HEK293 (cell line): ENCODE results near the gene CHMP4B.

Experiments used
- ATF2 ChIP-seq: fragments of 450-650 bp; formaldehyde crosslinking; IDR thresholded peaks from 2 replicates; pipeline ENCODE4 v1.5.1; 2016; ENCODE audit warnings: missing biosample characterization, missing genetic modification characterization, low read depth
- BCL11A ChIP-seq: fragments of 450-650 bp; formaldehyde crosslinking; IDR thresholded peaks from 2 replicates; pipeline ENCODE4 v1.5.1; 2016; ENCODE audit warnings: low read depth, missing biosample characterization, missing genetic modification characterization
- CTCF ChIP-seq: fragments of 450-650 bp; formaldehyde crosslinking; IDR thresholded peaks from 2 replicates; pipeline ENCODE4 v1.5.1; 2016; ENCODE audit warnings: missing biosample characterization, missing genetic modification characterization
- ELK4 ChIP-seq: IDR thresholded peaks from 2 replicates; pipeline ENCODE4 v1.6.1; 2011; ENCODE audit warnings: mild to moderate bottlenecking, low read depth, low read length, borderline replicate concordance
- ZBTB8A ChIP-seq: fragments of 450-650 bp; formaldehyde crosslinking; IDR thresholded peaks from 2 replicates; pipeline ENCODE4 v1.5.1; 2016; ENCODE audit warnings: missing biosample characterization, missing genetic modification characterization
- ZNF266 ChIP-seq: fragments of 450-650 bp; formaldehyde crosslinking; IDR thresholded peaks from 2 replicates; pipeline ENCODE4 v1.5.1; 2016; ENCODE audit warnings: missing biosample characterization, missing genetic modification characterization, low read depth
- ZNF37A ChIP-seq: fragments of 450-650 bp; IDR thresholded peaks from 2 replicates; pipeline ENCODE4 v1.5.1; 2018; ENCODE audit warnings: missing biosample characterization, missing genetic modification characterization
- ZNF394 ChIP-seq: fragments of 450-650 bp; formaldehyde crosslinking; IDR thresholded peaks from 2 replicates; pipeline ENCODE4 v1.5.1; 2016; ENCODE audit warnings: missing biosample characterization, missing genetic modification characterization, mild to moderate bottlenecking, moderate library complexity, borderline replicate concordance
- ZNF513 ChIP-seq: fragments of 450-650 bp; IDR thresholded peaks from 2 replicates; pipeline ENCODE4 v1.5.1; 2018; ENCODE audit warnings: missing biosample characterization, missing genetic modification characterization

- no peak for TF ChIP-seq ZBTB8A (tag by site-specific recombination)
- no peak for TF ChIP-seq CTCF (tag by site-specific recombination)
- no peak for TF ChIP-seq ZNF266 (tag by site-specific recombination)
- no peak for TF ChIP-seq BCL11A (tag by site-specific recombination)
- no peak for TF ChIP-seq ZNF394 (tag by site-specific recombination)
- TF ChIP-seq ZNF37A (tag by site-specific recombination): no peak
- TF ChIP-seq ZNF513 (tag by site-specific recombination): no peak
- TF ChIP-seq ELK4: no peak
- TF ChIP-seq ATF2 (tag by site-specific recombination): no peak
Measured at GRCh38 chr20:33830371-33830770, 19.2 kb downstream of the CHMP4B start.
